PC-3 (cell line): ENCODE results near the gene SORD.
"Not testable (repeated sequence)": the region's sequence is repeated elsewhere in the genome, so short reads cannot be mapped to it uniquely, and the experiment has no call there.

Experiments used
- CTCF ChIP-seq: fragments of 300-600 bp; sonication (generic); conservative IDR thresholded peaks from 2 replicates; pipeline ENCODE4 v1.5.1; 2017; ENCODE audit warnings: antibody characterized with exemption, low read depth, mild to moderate bottlenecking, low read length
- EZH2 ChIP-seq: fragments of 300-600 bp; sonication (generic); IDR thresholded peaks from one replicate; pipeline ENCODE4 v1.6.1; 2017; ENCODE audit warnings: antibody characterized with exemption, mild to moderate bottlenecking, low read length; ENCODE audit not compliant: unreplicated experiment
- EZH2phosphoT487 ChIP-seq: fragments of 300-600 bp; sonication (generic); IDR thresholded peaks from 2 replicates; pipeline ENCODE4 v1.6.1; 2018; ENCODE audit warnings: mild to moderate bottlenecking, antibody characterized with exemption, low read length, borderline replicate concordance

- TF ChIP-seq CTCF, EZH2, EZH2phosphoT487: not testable (repeated sequence)
These were observed 11.1 kb downstream of the SORD start for GRCh38 chr15:45034087-45034486.
